ENCODE results near the gene SLC9A9. TPM values are rescaled to one million over a fixed set of nuclear protein-coding genes. Genes with fewer than 3 reads are reported as not detected.

The SLC9A9 gene
- total RNA-seq, 4 donors from 2014 or later, result 13.4 to 15.0 (median 14.4) TPM

- Histone ChIP-seq H3K36me3 (no peaks in the 10 kb centered on the region), H3K27me3 (no peaks in the 10 kb centered on the region), H3K9me3 (no peaks in the 10 kb centered on the region), H3K27ac (replicated peaks in 1 of 4) (no peak overlapping the region), H3K4me1 (no peaks in the 10 kb centered on the region), H3K4me3 (no peak overlapping the region)
- intact Hi-C loops (cut with DNase I), result no loop called here
- no peak for TF ChIP-seq POLR2AphosphoS5 (IDR thresholded peaks at IDR 0.05)
- TF ChIP-seq EP300 (IDR thresholded peaks at IDR 0.05), result no peak
- TF ChIP-seq CTCF (IDR thresholded peaks at IDR 0.05), result no peak
- TF ChIP-seq POLR2A (IDR thresholded peaks at IDR 0.05; ENCODE audit: low read depth), result no peak
- DNase-seq (ENCODE audit: extremely low spot score), result no peak
- WGBS, result 74% methylated on average over 2 of the region's 2 CpGs
Measured at GRCh38 chr3:143414571-143415253, 433.6 kb downstream of the SLC9A9 start.

- Histone ChIP-seq H3K36me3 (no peaks in the 10 kb centered on the region), H3K4me1 (no peaks in the 10 kb centered on the region), H3K27ac (replicated peaks in 1 of 4) (no peak overlapping the region), H3K9me3 (no peaks in the 10 kb centered on the region), H3K4me3 (no peak overlapping the region), H3K27me3 (no peaks in the 10 kb centered on the region)
- TF ChIP-seq POLR2A (IDR thresholded peaks at IDR 0.05; ENCODE audit: low read depth) (no peak), CTCF (IDR thresholded peaks at IDR 0.05) (no peak), EP300 (IDR thresholded peaks at IDR 0.05) (no peak), POLR2AphosphoS5 (IDR thresholded peaks at IDR 0.05) (no peak)
- 83% methylated on average over 4 of the region's 4 CpGs for WGBS
- DNase-seq (ENCODE audit: extremely low spot score), result no peak
- intact Hi-C loops (cut with DNase I), result no loop called here
Measured at GRCh38 chr3:143413372-143413771, 434.9 kb downstream of the SLC9A9 start.

GRCh38 chr3:143412084-143412483, 436.2 kb downstream of the SLC9A9 start:
- intact Hi-C loops (cut with DNase I), result no loop called here
- no peak for DNase-seq (ENCODE audit: extremely low spot score)
- Histone ChIP-seq H3K27me3 (no peaks in the 10 kb centered on the region), H3K4me3 (no peak overlapping the region), H3K36me3 (no peaks in the 10 kb centered on the region), H3K27ac (replicated peaks in 1 of 4) (no peak overlapping the region), H3K9me3 (no peaks in the 10 kb centered on the region), H3K4me1 (no peaks in the 10 kb centered on the region)
- TF ChIP-seq CTCF (IDR thresholded peaks at IDR 0.05) (no peak), EP300 (IDR thresholded peaks at IDR 0.05) (no peak), POLR2AphosphoS5 (IDR thresholded peaks at IDR 0.05) (no peak), POLR2A (IDR thresholded peaks at IDR 0.05; ENCODE audit: low read depth) (no peak)
- WGBS, result 93% methylated on average over 3 of the region's 3 CpGs

GRCh38 chr3:143410259-143410658, 438.0 kb downstream of the SLC9A9 start:
- DNase-seq (ENCODE audit: extremely low spot score), result no peak
- TF ChIP-seq POLR2AphosphoS5 (IDR thresholded peaks at IDR 0.05) (no peak), EP300 (IDR thresholded peaks at IDR 0.05) (no peak), CTCF (IDR thresholded peaks at IDR 0.05) (no peak), POLR2A (IDR thresholded peaks at IDR 0.05; ENCODE audit: low read depth) (no peak)

GRCh38 chr3:143408771-143409170, 439.5 kb downstream of the SLC9A9 start:
- Histone ChIP-seq H3K4me3 (no peak overlapping the region), H3K27ac (replicated peaks in 1 of 4) (no peak overlapping the region), H3K9me3 (no peaks in the 10 kb centered on the region), H3K36me3 (no peaks in the 10 kb centered on the region), H3K4me1 (no peaks in the 10 kb centered on the region), H3K27me3 (no peaks in the 10 kb centered on the region)
- no peak for DNase-seq (ENCODE audit: extremely low spot score)
- WGBS, result 82% methylated on average over 3 of the region's 3 CpGs
- TF ChIP-seq CTCF (IDR thresholded peaks at IDR 0.05) (no peak), EP300 (IDR thresholded peaks at IDR 0.05) (no peak), POLR2AphosphoS5 (IDR thresholded peaks at IDR 0.05) (no peak), POLR2A (IDR thresholded peaks at IDR 0.05; ENCODE audit: low read depth) (no peak)
- intact Hi-C loops (cut with DNase I), result no loop called here

More at GRCh38 chr3:143410259-143410658, 438.0 kb downstream of the SLC9A9 start:
- intact Hi-C loops (cut with DNase I), result no loop called here
- H3K9me3 ChIP-seq, result no peaks in the 10 kb centered on the region
- no peak overlapping the region for H3K4me3 ChIP-seq
- no peak overlapping the region for H3K27ac ChIP-seq (replicated peaks in 1 of 4)
- no peaks in the 10 kb centered on the region for H3K27me3 ChIP-seq
- H3K4me1 ChIP-seq, result no peaks in the 10 kb centered on the region
- 84% methylated on average over 1 of the region's 1 CpG for WGBS
- no peaks in the 10 kb centered on the region for H3K36me3 ChIP-seq

All from esophagus muscularis mucosa (tissue), 4 donors.